OCI-LY3 (cell line): ENCODE measurements around the gene BPIFA1.

Source experiments
- EZH2phosphoT487 ChIP-seq: fragments of 200-600 bp; shearing (Covaris generic); IDR thresholded peaks from 2 replicates; pipeline ENCODE4 v1.6.1; 2018; ENCODE audit warnings: antibody characterized with exemption, mixed run types, low read depth
- TF ChIP-seq, protein P1 (sequence below): fragments of 200-600, 300-600 bp; sonication (generic); IDR thresholded peaks from 2 replicates; pipeline ENCODE4 v1.5.1; 2014; ENCODE audit warnings: antibody characterized with exemption, low read length, low read depth

DNA sequence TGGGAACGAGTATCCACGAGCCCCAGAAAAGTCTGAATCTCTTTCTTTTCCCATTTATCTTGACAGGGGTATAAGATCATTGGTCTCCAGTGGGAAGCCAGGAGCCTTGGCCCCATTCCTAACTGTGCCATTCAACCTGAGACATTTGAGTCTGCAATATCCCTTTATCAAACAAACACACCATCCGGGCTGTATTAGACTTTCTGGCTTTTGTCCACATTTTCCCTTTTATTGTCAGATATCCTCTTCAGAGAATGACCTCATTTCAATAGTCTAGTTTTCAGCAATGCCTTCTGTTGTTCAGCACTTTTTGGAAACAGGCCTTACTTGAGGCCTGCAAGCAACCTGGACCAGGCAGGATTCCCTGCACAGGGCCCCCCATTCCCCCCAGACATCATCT is 15.7 kb downstream of the BPIFA1 start:
- TF ChIP-seq, protein P1, sequence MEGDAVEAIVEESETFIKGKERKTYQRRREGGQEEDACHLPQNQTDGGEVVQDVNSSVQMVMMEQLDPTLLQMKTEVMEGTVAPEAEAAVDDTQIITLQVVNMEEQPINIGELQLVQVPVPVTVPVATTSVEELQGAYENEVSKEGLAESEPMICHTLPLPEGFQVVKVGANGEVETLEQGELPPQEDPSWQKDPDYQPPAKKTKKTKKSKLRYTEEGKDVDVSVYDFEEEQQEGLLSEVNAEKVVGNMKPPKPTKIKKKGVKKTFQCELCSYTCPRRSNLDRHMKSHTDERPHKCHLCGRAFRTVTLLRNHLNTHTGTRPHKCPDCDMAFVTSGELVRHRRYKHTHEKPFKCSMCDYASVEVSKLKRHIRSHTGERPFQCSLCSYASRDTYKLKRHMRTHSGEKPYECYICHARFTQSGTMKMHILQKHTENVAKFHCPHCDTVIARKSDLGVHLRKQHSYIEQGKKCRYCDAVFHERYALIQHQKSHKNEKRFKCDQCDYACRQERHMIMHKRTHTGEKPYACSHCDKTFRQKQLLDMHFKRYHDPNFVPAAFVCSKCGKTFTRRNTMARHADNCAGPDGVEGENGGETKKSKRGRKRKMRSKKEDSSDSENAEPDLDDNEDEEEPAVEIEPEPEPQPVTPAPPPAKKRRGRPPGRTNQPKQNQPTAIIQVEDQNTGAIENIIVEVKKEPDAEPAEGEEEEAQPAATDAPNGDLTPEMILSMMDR: no peak
- no peak for TF ChIP-seq EZH2phosphoT487
